ENCODE data around the gene M6PR. TPM values are rescaled to one million over a fixed set of nuclear protein-coding genes. Genes with fewer than 3 reads are reported as not detected.

Gene M6PR
- total and polyA plus RNA-seq, 2 of the 13 experiments (the other 11 are each of a cell fraction or from before 2014, with no cell fraction given): 98.2 to 127 TPM

GRCh38 chr12:8949342-8950220 lies at the start of gene M6PR (continued):
- TF ChIP-seq ZNF142 (CRISPR knock-in tag; IDR thresholded peaks at IDR 0.05) (peak; percentile 61), ASH2L (IDR thresholded peaks at IDR 0.05; ENCODE audit: insufficient read length, low read depth, low read length) (peak; percentile 82), HOXA9 (CRISPR knock-in tag; IDR thresholded peaks at IDR 0.05; ENCODE audit: borderline replicate concordance) (no peak), BCL6 (CRISPR knock-in tag; IDR thresholded peaks at IDR 0.05) (peak; percentile 40; the same call in 1 of the 2 replicates), HNF1A (IDR thresholded peaks at IDR 0.05; ENCODE audit: low read depth) (no peak), HNF1A (CRISPR knock-in tag; IDR thresholded peaks at IDR 0.05; ENCODE audit: borderline replicate concordance) (peak; percentile 44; the same call in 1 of the 2 replicates), ZNF615 (CRISPR knock-in tag; IDR thresholded peaks at IDR 0.05; ENCODE audit: borderline replicate concordance) (no peak), NFKB2 (CRISPR knock-in tag; IDR thresholded peaks at IDR 0.05; ENCODE audit: borderline replicate concordance) (peak; percentile 80; the same call in 1 of the 2 replicates), FOXM1 (CRISPR knock-in tag; IDR thresholded peaks at IDR 0.05) (no peak), ZSCAN20 (CRISPR knock-in tag; IDR thresholded peaks at IDR 0.05; ENCODE audit: borderline replicate concordance) (peak; percentile 83), DBP (CRISPR knock-in tag; IDR thresholded peaks at IDR 0.05; ENCODE audit: not compliant biosample characterization) (peak; percentile 19), FOXP4 (CRISPR knock-in tag; IDR thresholded peaks at IDR 0.05) (no peak; the same call in 1 of the 2 replicates), THAP11 (CRISPR knock-in tag; IDR thresholded peaks at IDR 0.05) (peak; percentile 100)

Measured in HepG2 (cell line).